T-helper 1 cell treated with Interleukin-12 subunit alpha and Interleukin-12 subunit beta and Interleukin-4 antibody, amounts not matched to agents 30 μg/mL and 1 μg/mL, for 36 hours (primary cell): ENCODE results near the gene SEPTIN1.
"Not testable (repeated sequence)": the region's sequence is repeated elsewhere in the genome, so short reads cannot be mapped to it uniquely, and the experiment has no call there.

Source experiments
- H3K27ac Mint-ChIP-seq: one replicate; pipeline ENCODE4 v1.8.0; 2021; ENCODE audit warnings: mild to moderate bottlenecking, mixed read lengths
- H3K27me3 Mint-ChIP-seq: one replicate; pipeline ENCODE4 v1.8.0; 2021; ENCODE audit warnings: low read depth, mixed read lengths
- H3K36me3 Mint-ChIP-seq: one replicate; pipeline ENCODE4 v1.8.0; 2021; ENCODE audit warnings: low read depth, mixed read lengths
- H3K4me1 Mint-ChIP-seq: one replicate; pipeline ENCODE4 v1.8.0; 2021; ENCODE audit warnings: low read depth, mixed read lengths
- H3K4me3 Mint-ChIP-seq: one replicate; pipeline ENCODE4 v1.8.0; 2021; ENCODE audit warnings: mild to moderate bottlenecking, moderate library complexity, mixed read lengths
- H3K9me3 Mint-ChIP-seq: one replicate; pipeline ENCODE4 v1.8.0; 2021; ENCODE audit warnings: mixed read lengths

Gene SEPTIN1

GRCh38 chr16:30351586-30352419 lies 30.6 kb downstream of the SEPTIN1 start:
- peaks cover 38% of the 10 kb centered on the region for H3K36me3 Mint-ChIP-seq
- H3K27me3 Mint-ChIP-seq: no peaks in the 10 kb centered on the region
- H3K9me3 Mint-ChIP-seq: no peaks in the 10 kb centered on the region
- H3K4me1 Mint-ChIP-seq: peaks cover 24% of the 10 kb centered on the region
- H3K4me3 Mint-ChIP-seq: no peak overlapping the region
- no peak overlapping the region for H3K27ac Mint-ChIP-seq

GRCh38 chr16:30351001-30351441 lies 31.3 kb downstream of the SEPTIN1 start:
- no peaks in the 10 kb centered on the region for H3K27me3 Mint-ChIP-seq
- H3K27ac Mint-ChIP-seq: no peak overlapping the region
- H3K36me3 Mint-ChIP-seq: peaks cover 33% of the 10 kb centered on the region
- no peaks in the 10 kb centered on the region for H3K9me3 Mint-ChIP-seq
- no peak overlapping the region for H3K4me3 Mint-ChIP-seq
- peaks cover 21% of the 10 kb centered on the region for H3K4me1 Mint-ChIP-seq

- Mint-ChIP-seq H3K4me1 (peaks cover 18% of the 10 kb centered on the region), H3K9me3 (no peaks in the 10 kb centered on the region), H3K27me3 (no peaks in the 10 kb centered on the region), H3K36me3 (peaks cover 33% of the 10 kb centered on the region), H3K4me3 (no peak overlapping the region), H3K27ac (peak overlapping the region; percentile 57)
Observed at GRCh38 chr16:30350134-30350871, 32.1 kb downstream of the SEPTIN1 start.

GRCh38 chr16:30349675-30350074 lies 32.7 kb downstream of the SEPTIN1 start:
- peaks cover 15% of the 10 kb centered on the region for H3K4me1 Mint-ChIP-seq
- H3K9me3 Mint-ChIP-seq: no peaks in the 10 kb centered on the region
- H3K36me3 Mint-ChIP-seq: peaks cover 28% of the 10 kb centered on the region
- peak overlapping the region; percentile 49 for H3K27ac Mint-ChIP-seq
- no peaks in the 10 kb centered on the region for H3K27me3 Mint-ChIP-seq
- no peak overlapping the region for H3K4me3 Mint-ChIP-seq

GRCh38 chr16:30348929-30349328 lies 33.4 kb downstream of the SEPTIN1 start:
- Mint-ChIP-seq H3K27ac (no peak overlapping the region), H3K4me1 (peaks cover 10% of the 10 kb centered on the region), H3K4me3 (no peak overlapping the region), H3K36me3 (peaks cover 25% of the 10 kb centered on the region), H3K27me3 (no peaks in the 10 kb centered on the region), H3K9me3 (no peaks in the 10 kb centered on the region)

- Mint-ChIP-seq H3K4me3 (no peak overlapping the region), H3K27ac (no peak overlapping the region), H3K36me3 (peaks cover 22% of the 10 kb centered on the region), H3K9me3 (no peaks in the 10 kb centered on the region), H3K4me1 (peaks cover 6% of the 10 kb centered on the region), H3K27me3 (no peaks in the 10 kb centered on the region)
Observed at GRCh38 chr16:30348113-30348512, 34.2 kb downstream of the SEPTIN1 start.

GRCh38 chr16:30346286-30346685 lies 36.1 kb downstream of the SEPTIN1 start:
- Mint-ChIP-seq H3K4me1 (peaks cover 5% of the 10 kb centered on the region), H3K27me3 (no peaks in the 10 kb centered on the region), H3K4me3 (no peak overlapping the region), H3K27ac (no peak overlapping the region), H3K36me3 (peaks cover 8% of the 10 kb centered on the region), H3K9me3 (no peaks in the 10 kb centered on the region)

GRCh38 chr16:30343491-30343820 lies 38.9 kb downstream of the SEPTIN1 start:
- H3K4me1 Mint-ChIP-seq, H3K36me3 Mint-ChIP-seq, H3K27ac Mint-ChIP-seq, H3K27me3 Mint-ChIP-seq, H3K9me3 Mint-ChIP-seq, H3K4me3 Mint-ChIP-seq: not testable (repeated sequence)

- Mint-ChIP-seq H3K9me3 (no peaks in the 10 kb centered on the region), H3K27ac (no peak overlapping the region), H3K36me3 (peaks cover 1% of the 10 kb centered on the region), H3K4me3 (no peak overlapping the region), H3K4me1 (peaks cover 4% of the 10 kb centered on the region), H3K27me3 (no peaks in the 10 kb centered on the region)
Observed at GRCh38 chr16:30342751-30343490, 39.4 kb downstream of the SEPTIN1 start.

- not testable (repeated sequence) for H3K36me3 Mint-ChIP-seq, H3K27me3 Mint-ChIP-seq, H3K4me3 Mint-ChIP-seq, H3K27ac Mint-ChIP-seq, H3K4me1 Mint-ChIP-seq, H3K9me3 Mint-ChIP-seq
Observed at GRCh38 chr16:30341971-30342370, 40.4 kb downstream of the SEPTIN1 start.

- no peak overlapping the region for H3K4me3 Mint-ChIP-seq
- peaks cover 1% of the 10 kb centered on the region for H3K36me3 Mint-ChIP-seq
- H3K9me3 Mint-ChIP-seq: no peaks in the 10 kb centered on the region
- no peaks in the 10 kb centered on the region for H3K27me3 Mint-ChIP-seq
- H3K4me1 Mint-ChIP-seq: peaks cover 8% of the 10 kb centered on the region
- no peak overlapping the region for H3K27ac Mint-ChIP-seq
Observed at GRCh38 chr16:30340621-30341020, 41.7 kb downstream of the SEPTIN1 start.

GRCh38 chr16:30338715-30339114 lies 43.6 kb downstream of the SEPTIN1 start:
- H3K4me3 Mint-ChIP-seq: not testable (repeated sequence)

GRCh38 chr16:30337964-30338357 lies 44.4 kb downstream of the SEPTIN1 start:
- H3K27me3 Mint-ChIP-seq, H3K4me3 Mint-ChIP-seq, H3K9me3 Mint-ChIP-seq, H3K27ac Mint-ChIP-seq, H3K36me3 Mint-ChIP-seq: not testable (repeated sequence)
- H3K4me1 Mint-ChIP-seq: peaks cover 12% of the 10 kb centered on the region

More at GRCh38 chr16:30338715-30339114, 43.6 kb downstream of the SEPTIN1 start:
- H3K27ac Mint-ChIP-seq, H3K9me3 Mint-ChIP-seq, H3K27me3 Mint-ChIP-seq, H3K36me3 Mint-ChIP-seq: not testable (repeated sequence)
- H3K4me1 Mint-ChIP-seq: peaks cover 12% of the 10 kb centered on the region

- Mint-ChIP-seq H3K4me1 (peaks cover 17% of the 10 kb centered on the region), H3K36me3 (no peaks in the 10 kb centered on the region), H3K27me3 (no peaks in the 10 kb centered on the region), H3K9me3 (no peaks in the 10 kb centered on the region), H3K27ac (peak overlapping the region; percentile 86), H3K4me3 (peak overlapping the region; percentile 85)
Observed at GRCh38 chr16:30335598-30336474, 46.5 kb downstream of the SEPTIN1 start.
